K562 (cell line): ENCODE data around the gene MEF2C. TPM values are rescaled to one million over a fixed set of nuclear protein-coding genes. Genes with fewer than 3 reads are reported as not detected.

Experiments used
- COPS2 ChIP-seq: fragments of 450-650 bp; conservative IDR thresholded peaks from 2 replicates; pipeline ENCODE4 v1.6.1; 2016; ENCODE audit warnings: mild to moderate bottlenecking, moderate library complexity
- MBD2 ChIP-seq: sonication (generic); IDR thresholded peaks from 2 replicates; pipeline ENCODE4 v1.6.1; 2016; ENCODE audit warnings: low read depth, borderline replicate concordance
- NRF1 ChIP-seq, 2 experiments: fragments of 450-650 bp; IDR thresholded peaks in 1 of 2; conservative IDR thresholded peaks in 1 of 2; 2 replicates each; pipeline ENCODE4 v1.6.1; 2014; ENCODE audit warnings: mild to moderate bottlenecking in 2 of 2
- RBM22 ChIP-seq: fragments of 200-400 bp; formaldehyde crosslinking; IDR thresholded peaks from 2 replicates; pipeline ENCODE4 v1.6.1; 2018; ENCODE audit warnings: low read length, low read depth; ENCODE audit not compliant: poor library complexity, severe bottlenecking
- TBP ChIP-seq: optimal IDR thresholded peaks from 2 replicates; pipeline ENCODE3; 2011; ENCODE audit warnings: low read depth, low read length, improper control_type of control experiment
- ZFP36 ChIP-seq: fragments of 150-350 bp; IDR thresholded peaks from 2 replicates; pipeline ENCODE4 v1.6.1; 2018; ENCODE audit warnings: low read length, low read depth; ENCODE audit not compliant: partially characterized antibody
- ZNF347 ChIP-seq: fragments of 450-650 bp; formaldehyde crosslinking; IDR thresholded peaks from 2 replicates; pipeline ENCODE4 v1.4.0; 2020; ENCODE audit warnings: low read depth, mild to moderate bottlenecking, moderate library complexity
- polyA plus RNA-seq, 8 experiments: library from polyadenylated mRNA; depleted of rRNA in 4 of 8; stranded (reverse) in 5 of 8; unstranded in 3 of 8; fragments of >200 nt; fragmentation: Nextera tagmentation in 2 of 8; fragmentation: Illumina TruSeq in 1 of 8; extraction: Ambion mirVana in 2 of 8; extraction: Trizol in 1 of 8; gene quantifications; 2 replicates each; pipeline versions ENCODE4 v1.2.1 to v1.2.3, GENCODE V29; 2011 to 2014; ENCODE audit warnings: inconsistent platforms in 1 of 8, missing spikeins in 1 of 8
- total RNA-seq, 7 experiments: library from RNA; depleted of rRNA in 6 of 7; stranded (reverse); fragments of >200 nt in 6 of 7; fragmentation: Illumina TruSeq in 2 of 7; extraction: Trizol in 2 of 7; gene quantifications; 2 replicates each; pipeline versions ENCODE4 v1.2.1 to v1.2.3, GENCODE V29; 2011 to 2021; ENCODE audit warnings: low replicate concordance in 1 of 7
- TF ChIP-seq, protein P1 (sequence below): fragments of 250-450 bp; sonication (Bioruptor Pico); IDR thresholded peaks from 2 replicates; pipeline ENCODE4 v1.4.0; 2020; ENCODE audit warnings: mild to moderate bottlenecking
- TF ChIP-seq, protein P2 (sequence below): fragments of 250-450 bp; sonication (Bioruptor Pico); IDR thresholded peaks from 2 replicates; pipeline ENCODE4 v1.9.0; 2021; ENCODE audit warnings: mild to moderate bottlenecking
- TF ChIP-seq, protein P3 (sequence below): sonication (generic); formaldehyde crosslinking; IDR thresholded peaks from 2 replicates; pipeline ENCODE4 v1.8.0; 2023; ENCODE audit warnings: mild to moderate bottlenecking, missing genetic modification reagents
- TF ChIP-seq, protein P4 (sequence below): fragments of 450-650 bp; formaldehyde crosslinking; IDR thresholded peaks from 2 replicates; pipeline ENCODE4 v1.4.0; 2020; ENCODE audit warnings: mild to moderate bottlenecking, mixed read lengths

Gene MEF2C
- total and polyA plus RNA-seq, 9 of the 15 experiments (the other 6 are each of a cell fraction or from before 2014, with no cell fraction given): 25.1 to 67.8 (median 58.3) TPM

DNA sequence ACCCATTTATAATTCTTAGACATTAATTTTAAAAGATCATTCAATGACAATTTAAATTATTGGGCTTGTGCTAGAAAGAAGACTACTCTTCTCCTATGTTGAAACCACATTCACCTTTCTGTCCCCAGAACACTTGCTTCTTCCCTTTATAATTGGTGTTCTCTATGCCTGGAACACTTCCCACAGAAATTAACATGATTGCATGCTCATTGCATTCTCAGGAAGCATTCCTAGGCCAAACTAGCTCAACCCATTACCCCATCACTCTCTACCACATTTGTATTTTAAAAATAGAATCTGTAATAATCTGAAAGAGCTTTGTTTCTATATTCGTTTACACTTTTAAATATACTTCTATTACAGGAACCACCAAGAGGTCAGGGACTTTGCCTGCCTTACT is 184.7 kb downstream of the MEF2C start (continued):
- TF ChIP-seq, protein P1, sequence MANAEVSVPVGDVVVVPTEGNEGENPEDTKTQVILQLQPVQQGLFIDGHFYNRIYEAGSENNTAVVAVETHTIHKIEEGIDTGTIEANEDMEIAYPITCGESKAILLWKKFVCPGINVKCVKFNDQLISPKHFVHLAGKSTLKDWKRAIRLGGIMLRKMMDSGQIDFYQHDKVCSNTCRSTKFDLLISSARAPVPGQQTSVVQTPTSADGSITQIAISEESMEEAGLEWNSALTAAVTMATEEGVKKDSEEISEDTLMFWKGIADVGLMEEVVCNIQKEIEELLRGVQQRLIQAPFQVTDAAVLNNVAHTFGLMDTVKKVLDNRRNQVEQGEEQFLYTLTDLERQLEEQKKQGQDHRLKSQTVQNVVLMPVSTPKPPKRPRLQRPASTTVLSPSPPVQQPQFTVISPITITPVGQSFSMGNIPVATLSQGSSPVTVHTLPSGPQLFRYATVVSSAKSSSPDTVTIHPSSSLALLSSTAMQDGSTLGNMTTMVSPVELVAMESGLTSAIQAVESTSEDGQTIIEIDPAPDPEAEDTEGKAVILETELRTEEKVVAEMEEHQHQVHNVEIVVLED (CRISPR knock-in tag): no peak
- no peak for TF ChIP-seq COPS2
- TF ChIP-seq TBP: no peak
- TF ChIP-seq ZFP36: no peak
- TF ChIP-seq ZNF347 (CRISPR knock-in tag): no peak
- TF ChIP-seq NRF1 (conservative IDR thresholded peaks at IDR 0.05 in 1 of 2, IDR thresholded peaks at IDR 0.05 in 1 of 2): no peak
- no peak for TF ChIP-seq MBD2
- TF ChIP-seq, protein P2, sequence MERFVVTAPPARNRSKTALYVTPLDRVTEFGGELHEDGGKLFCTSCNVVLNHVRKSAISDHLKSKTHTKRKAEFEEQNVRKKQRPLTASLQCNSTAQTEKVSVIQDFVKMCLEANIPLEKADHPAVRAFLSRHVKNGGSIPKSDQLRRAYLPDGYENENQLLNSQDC (CRISPR knock-in tag): no peak
- no peak for TF ChIP-seq RBM22
- TF ChIP-seq, protein P3, sequence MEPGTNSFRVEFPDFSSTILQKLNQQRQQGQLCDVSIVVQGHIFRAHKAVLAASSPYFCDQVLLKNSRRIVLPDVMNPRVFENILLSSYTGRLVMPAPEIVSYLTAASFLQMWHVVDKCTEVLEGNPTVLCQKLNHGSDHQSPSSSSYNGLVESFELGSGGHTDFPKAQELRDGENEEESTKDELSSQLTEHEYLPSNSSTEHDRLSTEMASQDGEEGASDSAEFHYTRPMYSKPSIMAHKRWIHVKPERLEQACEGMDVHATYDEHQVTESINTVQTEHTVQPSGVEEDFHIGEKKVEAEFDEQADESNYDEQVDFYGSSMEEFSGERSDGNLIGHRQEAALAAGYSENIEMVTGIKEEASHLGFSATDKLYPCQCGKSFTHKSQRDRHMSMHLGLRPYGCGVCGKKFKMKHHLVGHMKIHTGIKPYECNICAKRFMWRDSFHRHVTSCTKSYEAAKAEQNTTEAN (CRISPR knock-in tag): no peak
- TF ChIP-seq, protein P4, sequence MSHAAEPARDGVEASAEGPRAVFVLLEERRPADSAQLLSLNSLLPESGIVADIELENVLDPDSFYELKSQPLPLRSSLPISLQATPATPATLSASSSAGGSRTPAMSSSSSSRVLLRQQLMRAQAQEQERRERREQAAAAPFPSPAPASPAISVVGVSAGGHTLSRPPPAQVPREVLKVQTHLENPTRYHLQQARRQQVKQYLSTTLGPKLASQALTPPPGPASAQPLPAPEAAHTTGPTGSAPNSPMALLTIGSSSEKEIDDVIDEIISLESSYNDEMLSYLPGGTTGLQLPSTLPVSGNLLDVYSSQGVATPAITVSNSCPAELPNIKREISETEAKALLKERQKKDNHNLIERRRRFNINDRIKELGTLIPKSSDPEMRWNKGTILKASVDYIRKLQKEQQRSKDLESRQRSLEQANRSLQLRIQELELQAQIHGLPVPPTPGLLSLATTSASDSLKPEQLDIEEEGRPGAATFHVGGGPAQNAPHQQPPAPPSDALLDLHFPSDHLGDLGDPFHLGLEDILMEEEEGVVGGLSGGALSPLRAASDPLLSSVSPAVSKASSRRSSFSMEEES: no peak
